GM12891 (cell line): Measurements from ENCODE around the gene NAV2.

Experiments used
- DNase-seq: peaks from one replicate; pipeline ENCODE4 v3.0.0; 2011; ENCODE audit warnings: low spot score; ENCODE audit not compliant: insufficient read length
- FAIRE-seq: peaks from 2 replicates; lab custom pipeline; 2011; peaks lifted over from hg19 to GRCh38; lab: Jason Lieb, UNC
- PAX5 ChIP-seq: IDR thresholded peaks from 2 replicates; pipeline ENCODE4 v1.6.1; 2011; ENCODE audit warnings: low read length, moderate library complexity, mild to moderate bottlenecking; ENCODE audit not compliant: insufficient read depth, severe bottlenecking
- POLR2A ChIP-seq: IDR thresholded peaks from 2 replicates; pipeline ENCODE4 v1.6.1; 2011; ENCODE audit warnings: low read depth, low read length, control low read depth
- POLR2AphosphoS5 ChIP-seq: IDR thresholded peaks from 2 replicates; pipeline ENCODE4 v1.6.1; 2011; ENCODE audit warnings: low read depth, low read length, control low read depth
- POU2F2 ChIP-seq: IDR thresholded peaks from 2 replicates; pipeline ENCODE4 v1.6.1; 2011; ENCODE audit warnings: low read depth, mild to moderate bottlenecking, control low read depth, low read length, moderate library complexity
- SPI1 ChIP-seq: IDR thresholded peaks from 2 replicates; pipeline ENCODE4 v1.6.1; 2011; ENCODE audit warnings: low read depth, low read length, control low read depth
- TAF1 ChIP-seq: IDR thresholded peaks from 2 replicates; pipeline ENCODE4 v1.6.1; 2011; ENCODE audit warnings: low read depth, low read length, control low read depth

Gene NAV2

DNA sequence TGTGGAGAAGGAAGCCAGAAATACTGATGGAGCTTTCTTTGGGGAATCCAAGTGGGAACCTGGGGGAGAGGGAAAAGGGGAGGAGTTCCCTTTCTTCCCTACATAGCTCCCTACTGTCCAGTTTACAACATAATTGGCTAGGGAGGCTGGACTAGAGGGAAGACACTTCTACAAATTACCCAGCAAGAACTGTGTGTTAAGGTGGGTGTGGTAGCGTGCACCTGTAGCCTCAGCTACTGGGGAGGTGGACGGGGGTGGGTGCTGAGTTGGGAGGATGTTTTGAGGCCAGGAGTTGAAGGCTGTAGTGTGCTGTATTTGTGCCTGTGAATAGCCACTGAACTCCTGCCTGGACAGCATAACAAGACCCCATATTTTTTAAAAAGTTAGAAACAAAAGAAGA is 74.0 kb downstream of the NAV2 start:
- TF ChIP-seq PAX5 (no peak), SPI1 (no peak), POU2F2 (no peak), POLR2AphosphoS5 (no peak), POLR2A (no peak)
- FAIRE-seq (no peak), DNase-seq (no peak)

DNA sequence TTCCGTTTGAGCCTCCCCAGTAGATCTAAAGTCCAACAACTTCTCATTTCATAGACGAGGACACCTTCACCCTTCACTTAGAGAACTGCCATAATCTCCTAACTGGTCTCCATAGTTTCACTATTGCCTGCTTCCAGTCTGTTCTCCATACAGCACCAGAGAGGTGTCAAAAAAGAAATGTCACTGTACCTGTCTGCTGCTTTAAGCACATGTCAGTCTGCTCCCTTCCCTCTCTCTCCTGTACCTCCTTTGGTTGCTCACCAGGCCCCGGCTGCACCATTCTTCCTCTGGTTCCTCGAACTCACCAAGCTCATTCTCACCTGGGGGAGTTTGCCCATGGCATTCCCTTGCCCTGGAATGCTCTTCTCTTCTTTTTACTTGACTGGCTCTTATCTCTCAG is 75.8 kb downstream of the NAV2 start:
- FAIRE-seq, result no peak
- DNase-seq, result no peak
- TF ChIP-seq SPI1, result no peak

DNA sequence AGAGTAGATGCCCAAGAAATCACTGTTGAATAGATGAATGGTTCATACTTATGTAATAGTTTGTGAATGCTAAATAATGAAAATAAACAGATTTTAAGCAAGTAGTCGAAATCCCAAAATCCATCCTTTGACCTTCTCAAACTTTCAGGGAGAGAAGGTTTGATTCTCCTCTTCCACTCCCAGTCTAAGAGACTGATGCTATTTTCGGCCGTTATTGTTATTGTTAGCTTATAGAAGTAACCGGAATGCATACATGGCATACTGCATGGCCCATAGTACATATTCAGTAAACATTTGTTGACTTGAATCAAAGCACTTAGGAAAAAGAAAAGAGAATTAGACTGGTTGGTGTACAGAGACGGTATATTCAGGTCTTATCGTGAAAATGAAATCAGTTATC is 76.6 kb downstream of the NAV2 start:
- TF ChIP-seq TAF1 (no peak), POU2F2 (no peak), PAX5 (no peak), POLR2AphosphoS5 (no peak), SPI1 (no peak), POLR2A (no peak)
- no peak for DNase-seq
- no peak for FAIRE-seq

DNA sequence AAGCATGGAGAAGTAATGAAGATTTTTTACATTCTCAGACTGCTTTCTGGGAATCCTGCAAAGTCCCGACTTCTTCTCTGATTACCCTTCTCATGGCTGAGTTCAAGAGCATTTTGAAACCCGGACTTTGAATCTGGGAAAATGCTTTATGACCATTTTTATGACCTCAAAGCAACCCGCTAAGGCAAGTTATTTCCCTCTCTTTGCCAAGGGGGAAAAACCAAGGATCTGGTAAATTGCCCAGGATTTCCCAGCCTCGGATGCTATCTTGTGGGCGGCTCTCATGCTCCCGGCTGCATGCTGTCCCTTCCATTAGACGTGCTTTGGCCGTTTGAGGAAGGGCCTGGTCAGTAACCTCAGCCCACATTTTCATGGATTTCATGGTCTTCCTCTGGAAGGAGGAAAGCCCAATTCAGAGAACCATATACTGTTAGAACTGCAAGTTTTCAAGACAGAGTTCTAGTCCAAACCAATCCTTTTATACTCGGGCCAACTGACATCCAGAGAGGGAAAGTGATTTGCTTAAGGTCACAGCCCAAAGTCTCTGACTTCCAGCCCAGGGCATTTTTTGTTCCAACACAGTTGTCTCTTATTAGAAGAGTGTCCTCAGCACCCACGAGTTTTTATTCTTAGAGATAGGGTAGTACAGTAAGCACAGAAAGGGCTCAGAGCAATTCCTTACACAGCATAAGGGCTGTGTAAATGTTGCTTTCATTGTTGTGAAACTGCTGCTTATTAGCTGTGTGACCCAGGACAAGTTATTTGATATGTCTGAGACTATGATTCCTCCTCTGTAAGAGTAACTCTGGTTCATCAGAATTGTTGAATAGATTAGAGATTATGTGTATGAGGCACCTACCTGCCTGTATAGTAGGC is 77.4 kb downstream of the NAV2 start:
- TF ChIP-seq POLR2A (no peak), PAX5 (no peak), SPI1 (no peak), TAF1 (no peak), POU2F2 (no peak), POLR2AphosphoS5 (no peak)
- DNase-seq (no peak), FAIRE-seq (no peak)

DNA sequence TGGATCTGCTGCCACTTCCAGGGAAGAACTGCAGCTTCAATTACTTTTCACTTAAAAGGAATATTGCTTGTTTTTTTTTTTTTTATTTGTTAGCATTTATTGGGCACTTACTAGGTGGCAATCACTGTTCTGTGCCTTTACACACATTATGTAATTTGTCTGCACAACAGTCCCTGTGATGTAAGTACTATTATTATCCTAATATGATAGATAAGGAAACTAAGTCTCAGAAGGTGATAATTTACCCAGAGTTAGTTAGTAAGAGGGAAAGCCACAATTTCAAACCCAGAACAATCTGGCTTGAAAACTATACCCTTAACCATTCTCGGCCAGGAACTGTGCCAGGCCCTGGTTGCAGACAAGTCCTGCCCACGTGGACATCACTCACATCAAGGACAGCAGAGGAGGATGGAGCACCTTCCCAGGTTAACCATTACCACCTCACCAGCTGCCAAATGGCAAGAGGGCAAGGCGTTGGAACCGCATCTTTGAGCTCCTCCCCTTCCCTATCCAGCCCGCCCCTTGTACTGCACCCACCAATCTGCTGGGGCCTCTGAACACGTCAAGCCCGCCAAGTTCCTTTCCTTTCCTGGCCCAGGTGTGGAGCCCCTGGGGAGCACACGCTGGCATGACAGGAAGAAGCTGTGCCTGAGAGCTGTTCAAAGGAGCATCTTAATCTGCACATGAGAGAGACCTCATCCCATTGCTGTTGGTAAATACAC is 78.4 kb downstream of the NAV2 start:
- no peak for FAIRE-seq
- DNase-seq, result no peak
- TF ChIP-seq POU2F2 (no peak), POLR2AphosphoS5 (no peak), PAX5 (no peak), TAF1 (no peak), POLR2A (no peak), SPI1 (no peak)

DNA sequence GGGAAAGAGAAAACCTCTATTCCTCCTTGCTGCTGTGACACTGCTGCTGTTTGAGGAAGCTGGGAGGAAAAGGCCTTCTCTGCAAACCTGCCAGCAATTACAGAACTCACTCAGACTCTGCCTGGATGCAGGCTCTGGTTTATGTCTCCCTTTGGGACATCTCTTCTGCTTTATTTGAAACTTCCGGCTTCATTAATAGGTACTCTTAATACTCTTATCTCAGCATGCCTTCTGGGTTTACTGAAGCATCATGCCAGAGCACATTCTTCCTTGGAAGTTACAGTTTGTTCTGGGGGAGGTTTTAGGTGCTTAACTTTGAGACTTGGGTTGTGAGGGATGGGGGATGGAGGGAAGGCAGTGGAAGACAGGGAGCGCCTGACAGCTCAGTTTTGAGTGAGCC is 79.9 kb downstream of the NAV2 start:
- no peak for TF ChIP-seq SPI1
- no peak for TF ChIP-seq POU2F2
- no peak for TF ChIP-seq PAX5
- TF ChIP-seq POLR2AphosphoS5, result no peak
- no peak for TF ChIP-seq POLR2A
- TF ChIP-seq TAF1, result no peak
- FAIRE-seq, result no peak
- no peak for DNase-seq

DNA sequence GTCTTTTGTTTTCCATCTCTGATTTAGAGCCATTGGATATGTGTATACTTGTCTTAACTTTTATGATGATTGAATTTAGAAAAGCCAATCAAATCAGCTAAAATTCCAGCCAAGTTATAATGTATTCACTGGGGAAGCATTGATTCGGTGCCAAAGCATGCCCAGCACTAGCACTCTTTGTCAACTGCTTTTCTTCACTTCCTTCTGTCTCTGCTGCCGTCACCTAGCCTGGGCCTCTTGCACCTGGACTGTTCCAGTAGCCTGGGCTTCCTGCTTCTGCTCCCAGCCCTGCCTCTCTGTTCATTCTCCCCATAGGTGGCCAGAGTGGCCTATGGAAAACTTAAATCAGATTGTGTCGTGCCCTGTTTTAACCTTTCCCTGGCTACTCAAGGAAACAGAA is 80.7 kb downstream of the NAV2 start:
- DNase-seq, result no peak
- TF ChIP-seq POLR2AphosphoS5 (no peak), POLR2A (no peak), PAX5 (no peak), POU2F2 (no peak), TAF1 (no peak), SPI1 (no peak)
- no peak for FAIRE-seq

DNA sequence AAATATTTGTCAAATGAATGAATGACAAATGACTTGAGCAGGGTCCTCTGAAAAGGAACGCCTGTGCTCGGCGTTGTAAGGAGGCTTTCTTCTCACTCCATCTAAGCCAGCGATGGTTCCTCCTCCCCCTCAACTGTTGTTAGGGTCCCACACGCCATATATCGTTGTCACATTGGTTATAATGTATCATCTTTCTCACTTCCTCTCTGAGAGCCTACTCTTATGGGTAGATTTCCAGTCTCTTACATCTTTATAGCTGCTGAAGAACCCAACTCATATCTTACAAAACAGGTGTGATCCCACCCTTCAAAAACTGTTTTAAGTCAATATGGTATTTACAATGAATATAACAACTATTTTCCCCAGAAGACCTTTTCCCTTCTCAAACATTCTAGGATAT is 81.5 kb downstream of the NAV2 start:
- TF ChIP-seq POU2F2 (no peak), SPI1 (peak; percentile 89)
- FAIRE-seq (no peak), DNase-seq (no peak)

DNA sequence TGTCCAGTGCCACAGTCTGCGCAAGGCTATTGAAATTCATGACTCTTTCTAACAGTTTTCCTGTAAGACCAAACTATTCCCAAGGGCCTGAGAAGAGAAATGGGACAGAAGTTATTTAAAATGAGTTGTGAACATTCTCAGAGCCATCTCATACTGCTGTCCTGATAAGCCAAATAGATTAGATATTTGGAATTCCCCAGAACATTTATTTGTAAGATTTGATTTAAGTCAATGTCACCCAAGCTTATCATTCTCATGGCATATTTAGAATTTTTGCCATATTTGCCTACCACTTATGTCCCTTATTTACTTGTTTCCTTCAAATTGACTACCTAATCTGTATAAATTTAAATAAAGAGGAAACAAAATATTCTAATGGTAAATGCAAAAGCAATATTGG is 82.4 kb downstream of the NAV2 start:
- no peak for TF ChIP-seq POLR2A
- TF ChIP-seq PAX5, result no peak
- no peak for TF ChIP-seq TAF1
- TF ChIP-seq POU2F2, result no peak
- TF ChIP-seq SPI1, result no peak
- no peak for TF ChIP-seq POLR2AphosphoS5
- DNase-seq, result no peak

DNA sequence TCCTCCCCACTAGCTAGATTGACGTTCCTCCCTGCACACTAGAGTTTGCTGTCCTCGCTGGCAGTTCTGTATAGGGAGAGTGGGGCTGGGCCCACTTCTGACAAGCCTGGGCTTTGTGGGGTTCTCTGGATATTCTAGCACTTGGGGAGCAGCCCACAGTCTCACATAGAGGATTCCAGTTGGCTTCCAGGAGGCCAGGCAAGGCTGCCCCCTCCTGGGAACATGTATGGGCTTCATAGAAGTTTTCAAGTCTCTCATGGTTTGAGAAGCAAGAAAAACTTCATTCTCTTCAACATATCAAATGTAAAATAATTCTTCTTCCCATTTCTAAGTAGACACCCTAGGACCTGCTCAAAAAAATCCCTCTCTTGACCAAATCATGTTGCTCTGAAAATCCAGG is 87.5 kb downstream of the NAV2 start:
- TF ChIP-seq SPI1, result no peak
- TF ChIP-seq TAF1, result no peak
- TF ChIP-seq PAX5, result no peak
- TF ChIP-seq POU2F2, result no peak
- no peak for TF ChIP-seq POLR2AphosphoS5
- no peak for TF ChIP-seq POLR2A
- DNase-seq (no peak), FAIRE-seq (no peak)

More for the DNA sequence above, 82.4 kb downstream of the NAV2 start:
- FAIRE-seq, result no peak
